ENCODE measurements around the gene ROPN1B.

ROPN1B gene

DNA sequence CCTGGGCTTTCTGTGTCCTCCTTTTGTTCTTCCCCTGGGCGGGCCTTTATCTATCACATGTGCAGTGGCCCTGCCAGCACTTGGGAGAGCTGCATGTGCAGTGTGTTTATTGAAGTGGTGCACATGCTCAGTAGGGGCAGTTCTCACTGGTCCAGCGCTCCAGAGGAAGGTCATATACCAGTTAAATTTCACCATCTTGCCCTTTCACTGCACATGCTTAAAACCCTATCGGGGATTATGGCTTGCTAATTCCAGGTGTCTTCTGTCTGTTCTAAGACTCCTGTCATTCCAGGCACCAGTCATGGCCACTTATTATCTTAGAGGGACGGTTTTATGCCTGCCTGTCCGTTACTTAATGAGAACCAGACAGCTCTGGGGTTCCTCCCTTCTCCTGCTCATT is 52.2 kb downstream of the ROPN1B start:
- TF ChIP-seq, protein P1, sequence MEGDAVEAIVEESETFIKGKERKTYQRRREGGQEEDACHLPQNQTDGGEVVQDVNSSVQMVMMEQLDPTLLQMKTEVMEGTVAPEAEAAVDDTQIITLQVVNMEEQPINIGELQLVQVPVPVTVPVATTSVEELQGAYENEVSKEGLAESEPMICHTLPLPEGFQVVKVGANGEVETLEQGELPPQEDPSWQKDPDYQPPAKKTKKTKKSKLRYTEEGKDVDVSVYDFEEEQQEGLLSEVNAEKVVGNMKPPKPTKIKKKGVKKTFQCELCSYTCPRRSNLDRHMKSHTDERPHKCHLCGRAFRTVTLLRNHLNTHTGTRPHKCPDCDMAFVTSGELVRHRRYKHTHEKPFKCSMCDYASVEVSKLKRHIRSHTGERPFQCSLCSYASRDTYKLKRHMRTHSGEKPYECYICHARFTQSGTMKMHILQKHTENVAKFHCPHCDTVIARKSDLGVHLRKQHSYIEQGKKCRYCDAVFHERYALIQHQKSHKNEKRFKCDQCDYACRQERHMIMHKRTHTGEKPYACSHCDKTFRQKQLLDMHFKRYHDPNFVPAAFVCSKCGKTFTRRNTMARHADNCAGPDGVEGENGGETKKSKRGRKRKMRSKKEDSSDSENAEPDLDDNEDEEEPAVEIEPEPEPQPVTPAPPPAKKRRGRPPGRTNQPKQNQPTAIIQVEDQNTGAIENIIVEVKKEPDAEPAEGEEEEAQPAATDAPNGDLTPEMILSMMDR (conservative IDR thresholded peaks at IDR 0.05) = no peak

DNA sequence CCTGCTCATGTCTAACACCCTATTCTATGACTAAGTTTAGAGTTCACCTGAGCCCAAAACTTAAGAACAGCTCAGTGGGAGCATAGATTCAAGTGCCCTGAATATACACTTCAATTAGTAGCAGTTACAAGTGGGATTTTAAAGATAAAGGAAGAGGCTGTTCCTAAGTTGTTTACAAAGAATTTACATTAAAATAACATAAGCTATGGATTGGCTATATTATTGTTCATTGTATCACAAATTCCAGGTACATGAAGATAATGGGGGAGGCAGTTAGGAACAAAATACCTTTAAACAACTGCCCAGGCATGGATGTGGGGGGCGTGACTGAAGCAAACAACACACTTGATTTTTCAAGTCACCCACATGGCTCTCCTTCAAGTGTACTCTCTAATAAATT is 52.7 kb downstream of the ROPN1B start:
- no peak overlapping the region for H3K27ac ChIP-seq
- TF ChIP-seq, protein P1 (conservative IDR thresholded peaks at IDR 0.05) = no peak

More for the DNA sequence above, 52.2 kb downstream of the ROPN1B start:
- H3K27ac ChIP-seq = no peak overlapping the region

DNA sequence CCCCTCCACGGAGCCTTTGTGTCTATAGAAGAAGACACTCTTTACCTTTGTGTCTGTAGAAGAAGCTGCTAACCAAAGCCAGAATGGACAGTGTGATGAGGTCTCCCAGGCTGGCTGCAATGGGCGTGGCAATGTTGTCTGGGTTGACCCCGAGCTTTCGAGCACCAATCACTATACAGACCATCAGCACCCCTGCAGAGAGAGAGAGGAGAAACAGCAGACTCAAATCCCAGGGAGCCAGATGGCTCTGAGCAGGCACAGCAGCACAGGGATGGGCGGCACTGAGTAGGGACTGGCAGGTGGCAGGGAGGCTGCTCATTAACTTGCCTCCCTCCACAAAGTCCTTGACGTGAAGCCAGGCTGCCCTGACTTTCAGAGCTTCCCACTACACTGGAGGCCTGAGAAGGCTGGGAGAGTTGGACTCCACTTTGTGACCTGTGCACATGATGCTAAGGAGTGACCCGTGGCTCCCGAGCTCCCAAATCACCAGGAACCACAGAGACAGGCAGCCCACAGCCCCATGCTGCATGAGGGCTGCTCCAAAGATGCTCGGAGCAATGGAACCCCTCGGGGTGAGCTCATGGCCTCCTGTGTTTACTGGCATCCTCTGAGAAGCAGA is 53.9 kb downstream of the ROPN1B start:
- no peak overlapping the region for H3K27ac ChIP-seq

DNA sequence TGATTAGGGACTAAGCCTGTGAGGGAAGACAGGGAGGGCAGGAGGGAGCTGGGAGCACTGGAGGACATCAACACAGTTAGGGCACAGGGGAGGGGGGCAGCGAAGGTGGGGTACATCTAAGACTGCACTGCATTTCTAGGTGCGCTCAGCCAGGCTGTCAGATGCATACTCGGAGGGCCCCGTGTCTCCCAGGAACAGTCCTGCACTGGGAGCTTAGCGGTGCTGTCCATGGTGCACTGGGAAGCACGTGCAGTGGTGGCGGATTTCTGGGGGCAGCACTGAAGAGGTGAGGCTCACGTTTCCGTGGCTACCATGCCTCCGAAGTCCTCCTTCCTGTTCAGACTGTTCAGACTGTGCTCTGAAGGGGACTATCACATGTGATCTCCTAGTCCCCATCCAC is 54.4 kb downstream of the ROPN1B start:
- TF ChIP-seq, protein P1 (conservative IDR thresholded peaks at IDR 0.05) = no peak
- no peak overlapping the region for H3K27ac ChIP-seq

More for the DNA sequence above, 53.9 kb downstream of the ROPN1B start:
- TF ChIP-seq, protein P1 (conservative IDR thresholded peaks at IDR 0.05) = no peak

DNA sequence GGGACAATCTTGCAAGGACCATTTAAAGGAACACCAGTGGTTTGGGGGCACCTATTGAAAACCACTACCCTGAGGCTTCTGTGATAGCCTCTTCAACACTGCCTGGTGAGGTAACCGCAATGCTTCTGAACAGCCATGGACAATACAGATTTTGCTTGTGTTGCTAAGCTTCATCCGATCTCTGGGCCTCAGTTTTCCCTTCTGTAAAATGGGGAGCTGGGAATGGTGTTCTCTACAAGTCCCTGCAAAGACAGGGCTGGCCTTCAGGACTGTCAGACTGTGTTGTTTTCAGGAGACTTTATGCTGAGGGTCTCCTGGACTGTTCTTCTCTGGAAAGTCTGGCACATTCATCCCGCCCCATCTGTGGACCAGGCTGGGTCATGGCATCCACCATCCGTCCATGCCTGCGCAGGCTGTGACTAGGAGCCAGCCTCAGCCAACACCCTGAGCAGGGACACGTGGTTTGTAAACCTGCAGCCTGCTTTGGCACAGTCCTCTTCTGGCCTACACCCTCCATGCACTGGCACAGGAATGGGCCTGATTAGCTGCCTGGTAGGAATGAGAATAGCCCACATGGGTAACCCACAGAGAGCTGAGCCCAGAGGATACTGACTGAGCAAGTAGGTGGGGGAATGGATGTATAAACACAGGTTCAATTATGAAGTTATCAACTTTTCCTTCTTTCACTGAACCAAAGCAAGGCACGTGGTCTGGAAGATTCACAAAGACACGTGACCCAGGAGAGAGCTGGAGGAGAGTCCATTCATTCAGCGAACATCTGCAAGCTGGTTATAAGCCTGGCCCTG is 55.3 kb downstream of the ROPN1B start:
- TF ChIP-seq, protein P1 (conservative IDR thresholded peaks at IDR 0.05) = no peak
- no peak overlapping the region for H3K27ac ChIP-seq

DNA sequence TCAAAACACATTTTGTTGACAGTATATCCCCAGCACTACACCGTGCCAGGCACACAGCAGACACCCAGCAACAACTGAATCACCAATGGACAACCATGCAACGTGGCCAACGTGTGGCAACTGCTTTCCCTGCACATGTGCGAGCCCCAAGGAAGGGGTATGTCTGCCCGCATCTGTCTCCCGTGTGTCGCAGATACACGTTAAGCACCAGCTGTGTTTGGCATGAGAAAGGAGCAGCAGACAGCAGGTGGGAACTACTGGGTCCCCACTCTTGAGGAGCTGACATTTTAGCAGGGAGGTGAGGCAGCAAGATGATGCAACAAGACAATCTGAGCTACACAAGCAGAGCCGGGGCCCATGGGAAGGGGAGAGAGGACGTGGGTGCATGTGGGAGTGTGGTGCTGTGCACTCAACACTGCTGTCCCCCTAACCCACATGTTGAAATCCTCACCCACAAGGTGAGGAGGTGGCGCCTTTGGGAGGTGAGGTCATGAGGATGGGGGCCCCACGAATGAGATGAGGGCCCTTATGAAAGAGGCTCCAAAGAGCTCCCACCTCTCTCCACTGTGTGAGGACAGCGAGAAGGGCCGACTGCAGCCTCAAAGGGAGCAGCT is 56.2 kb downstream of the ROPN1B start:
- no peak overlapping the region for H3K27ac ChIP-seq
- TF ChIP-seq, protein P1 (conservative IDR thresholded peaks at IDR 0.05) = no peak

DNA sequence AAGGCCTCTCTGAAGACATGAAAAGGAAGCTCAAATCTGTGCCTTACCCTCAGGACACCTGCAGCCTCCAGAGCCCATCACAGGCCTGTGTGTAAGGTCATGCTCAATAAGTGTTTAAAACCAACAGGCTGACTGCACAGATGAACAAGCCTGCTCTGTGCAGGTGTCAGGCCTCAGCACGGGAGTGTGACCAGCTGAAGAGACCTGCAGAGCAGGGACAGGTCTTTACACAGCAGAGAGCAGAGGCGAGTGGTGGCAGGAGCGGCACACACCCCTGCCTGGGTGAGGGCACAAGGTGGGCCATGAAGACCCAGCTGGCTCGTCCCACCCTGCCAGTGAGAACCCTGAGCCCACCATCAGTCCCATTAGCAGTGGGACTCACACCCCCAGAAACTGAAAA is 56.9 kb downstream of the ROPN1B start:
- TF ChIP-seq, protein P1 (conservative IDR thresholded peaks at IDR 0.05) = no peak
- no peak overlapping the region for H3K27ac ChIP-seq
